ENCODE data around the gene RASSF3.

- TF ChIP-seq, protein P1, sequence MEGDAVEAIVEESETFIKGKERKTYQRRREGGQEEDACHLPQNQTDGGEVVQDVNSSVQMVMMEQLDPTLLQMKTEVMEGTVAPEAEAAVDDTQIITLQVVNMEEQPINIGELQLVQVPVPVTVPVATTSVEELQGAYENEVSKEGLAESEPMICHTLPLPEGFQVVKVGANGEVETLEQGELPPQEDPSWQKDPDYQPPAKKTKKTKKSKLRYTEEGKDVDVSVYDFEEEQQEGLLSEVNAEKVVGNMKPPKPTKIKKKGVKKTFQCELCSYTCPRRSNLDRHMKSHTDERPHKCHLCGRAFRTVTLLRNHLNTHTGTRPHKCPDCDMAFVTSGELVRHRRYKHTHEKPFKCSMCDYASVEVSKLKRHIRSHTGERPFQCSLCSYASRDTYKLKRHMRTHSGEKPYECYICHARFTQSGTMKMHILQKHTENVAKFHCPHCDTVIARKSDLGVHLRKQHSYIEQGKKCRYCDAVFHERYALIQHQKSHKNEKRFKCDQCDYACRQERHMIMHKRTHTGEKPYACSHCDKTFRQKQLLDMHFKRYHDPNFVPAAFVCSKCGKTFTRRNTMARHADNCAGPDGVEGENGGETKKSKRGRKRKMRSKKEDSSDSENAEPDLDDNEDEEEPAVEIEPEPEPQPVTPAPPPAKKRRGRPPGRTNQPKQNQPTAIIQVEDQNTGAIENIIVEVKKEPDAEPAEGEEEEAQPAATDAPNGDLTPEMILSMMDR (IDR thresholded peaks at IDR 0.05 in 4 of 5, conservative IDR thresholded peaks at IDR 0.05 in 1 of 5): no peak
- TF ChIP-seq POLR2A (IDR thresholded peaks at IDR 0.05): no peak
Measured at GRCh38 chr12:64746663-64747062, 136.4 kb downstream of the RASSF3 start.
